ENCODE data around the gene CCDC80. TPM values are rescaled to one million over a fixed set of nuclear protein-coding genes. Genes with fewer than 3 reads are reported as not detected.
A peak's percentile ranks its signal among the peaks of the same experiment; 100 is the strongest.

The CCDC80 gene
- total and polyA plus RNA-seq, 11 donors: 10.4 to 538 (median 87.2) TPM

- no peak for TF ChIP-seq POLR2A (IDR thresholded peaks at IDR 0.05)
- TF ChIP-seq, protein P1, sequence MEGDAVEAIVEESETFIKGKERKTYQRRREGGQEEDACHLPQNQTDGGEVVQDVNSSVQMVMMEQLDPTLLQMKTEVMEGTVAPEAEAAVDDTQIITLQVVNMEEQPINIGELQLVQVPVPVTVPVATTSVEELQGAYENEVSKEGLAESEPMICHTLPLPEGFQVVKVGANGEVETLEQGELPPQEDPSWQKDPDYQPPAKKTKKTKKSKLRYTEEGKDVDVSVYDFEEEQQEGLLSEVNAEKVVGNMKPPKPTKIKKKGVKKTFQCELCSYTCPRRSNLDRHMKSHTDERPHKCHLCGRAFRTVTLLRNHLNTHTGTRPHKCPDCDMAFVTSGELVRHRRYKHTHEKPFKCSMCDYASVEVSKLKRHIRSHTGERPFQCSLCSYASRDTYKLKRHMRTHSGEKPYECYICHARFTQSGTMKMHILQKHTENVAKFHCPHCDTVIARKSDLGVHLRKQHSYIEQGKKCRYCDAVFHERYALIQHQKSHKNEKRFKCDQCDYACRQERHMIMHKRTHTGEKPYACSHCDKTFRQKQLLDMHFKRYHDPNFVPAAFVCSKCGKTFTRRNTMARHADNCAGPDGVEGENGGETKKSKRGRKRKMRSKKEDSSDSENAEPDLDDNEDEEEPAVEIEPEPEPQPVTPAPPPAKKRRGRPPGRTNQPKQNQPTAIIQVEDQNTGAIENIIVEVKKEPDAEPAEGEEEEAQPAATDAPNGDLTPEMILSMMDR (IDR thresholded peaks at IDR 0.05): no peak
- 40 to 47% (median 44%) methylated on average over 6 of the region's 6 CpGs for WGBS, 4 donors
- Histone ChIP-seq H3K36me3 (no peaks in the 10 kb centered on the region), H3K4me1 (peaks cover 0 to 51% (median 0%) of the 10 kb centered on the region in 12 donors), H3K4me3 (no peak overlapping the region), H3K27ac (peak overlapping the region in 1 of 12 donors; percentile 75), H3K27me3 (peaks cover 0 to 12% (median 0%) of the 10 kb centered on the region in 9 donors), H3K9me3 (no peaks in the 10 kb centered on the region)
- intact Hi-C loops (cut with DNase I): no loop called here
- DNase-seq (peak; percentile 32 to 71 (median 63)), ATAC-seq (peak; percentile 61 to 94 (median 91))
Measured at GRCh38 chr3:112676659-112677234, 35.8 kb upstream of the CCDC80 start.

DNA sequence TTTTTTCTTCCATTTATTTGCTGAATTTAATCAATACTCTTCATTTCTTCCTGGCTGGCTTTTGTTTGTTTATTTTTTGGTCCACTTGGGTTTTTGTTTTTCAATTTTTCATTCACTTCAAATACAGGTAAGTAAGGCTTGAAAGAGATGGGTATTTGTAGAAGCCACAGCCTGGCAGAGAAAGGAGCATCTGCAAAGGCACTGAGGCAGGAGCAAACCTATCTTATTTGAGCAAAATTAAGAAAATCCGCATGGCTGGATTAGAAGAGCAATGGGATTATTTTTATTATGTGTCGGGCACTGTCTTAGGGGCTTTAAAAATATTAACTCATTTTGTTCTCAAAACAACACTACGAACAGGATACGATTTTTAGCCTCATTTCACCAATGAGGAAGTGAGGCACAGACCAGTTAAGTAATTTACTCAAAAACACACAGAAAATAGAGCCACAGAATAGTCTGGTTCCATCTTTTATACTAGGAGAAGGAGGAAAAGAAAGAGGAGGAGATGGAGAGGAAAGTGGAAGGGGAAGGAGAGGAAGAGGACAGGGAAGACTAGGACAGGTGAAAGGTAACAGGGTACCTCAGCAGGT lies 35.1 kb upstream of the CCDC80 start:
- peaks cover 0 to 59% (median 0%) of the 10 kb centered on the region in 12 donors for H3K4me1 ChIP-seq
- no peak for ATAC-seq

DNA sequence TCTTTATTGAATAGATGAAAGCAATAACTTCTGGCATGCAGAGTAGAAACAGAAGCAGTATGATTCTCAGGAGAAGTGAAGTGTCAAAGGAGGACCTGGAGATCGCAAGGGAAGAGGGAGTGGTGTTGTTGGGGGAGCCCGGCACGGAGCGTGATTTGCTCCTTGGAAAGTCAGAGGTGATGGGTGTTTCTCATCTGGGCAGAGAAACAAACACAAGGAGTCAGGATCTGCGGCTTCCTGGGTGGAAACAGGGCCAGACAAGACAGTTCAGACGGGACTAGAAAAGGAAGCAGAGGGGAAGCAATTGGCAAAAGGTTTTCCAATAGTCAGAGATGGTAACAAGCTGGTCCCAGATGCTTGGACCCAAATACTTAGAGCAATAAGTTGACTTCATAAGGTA lies 34.4 kb upstream of the CCDC80 start:
- Histone ChIP-seq H3K4me3 (no peak overlapping the region), H3K27ac (no peak overlapping the region), H3K36me3 (no peaks in the 10 kb centered on the region), H3K4me1 (peaks cover 0 to 60% (median 0%) of the 10 kb centered on the region in 12 donors), H3K27me3 (peaks cover 0 to 12% (median 0%) of the 10 kb centered on the region in 9 donors), H3K9me3 (no peaks in the 10 kb centered on the region)
- intact Hi-C loops (cut with DNase I): no loop called here
- TF ChIP-seq POLR2A (IDR thresholded peaks at IDR 0.05): no peak
- TF ChIP-seq, protein P1 (IDR thresholded peaks at IDR 0.05): no peak
- DNase-seq (no peak), ATAC-seq (no peak)
- 42 to 53% (median 49%) methylated on average over 6 of the region's 6 CpGs for WGBS, 4 donors

More for the DNA sequence above, 35.1 kb upstream of the CCDC80 start:
- no peaks in the 10 kb centered on the region for H3K9me3 ChIP-seq
- intact Hi-C loops (cut with DNase I): no loop called here
- H3K27ac ChIP-seq: peak overlapping the region in 1 of 12 donors; percentile 75
- no peak overlapping the region for H3K4me3 ChIP-seq
- H3K27me3 ChIP-seq: peaks cover 0 to 12% (median 0%) of the 10 kb centered on the region in 9 donors
- TF ChIP-seq POLR2A (IDR thresholded peaks at IDR 0.05): no peak
- TF ChIP-seq, protein P1 (IDR thresholded peaks at IDR 0.05): no peak
- DNase-seq: no peak
- H3K36me3 ChIP-seq: no peaks in the 10 kb centered on the region
- 79 to 93% (median 88%) methylated on average over 4 of the region's 4 CpGs for WGBS, 4 donors

GRCh38 chr3:112672716-112673541 lies 32.0 kb upstream of the CCDC80 start:
- DNase-seq: no peak
- Histone ChIP-seq H3K9me3 (no peaks in the 10 kb centered on the region), H3K4me1 (peaks cover 0 to 60% (median 0%) of the 10 kb centered on the region in 12 donors), H3K27ac (peak overlapping the region in 3 of 12 donors; percentile 14 to 69 (median 31)), H3K4me3 (no peak overlapping the region), H3K36me3 (no peaks in the 10 kb centered on the region), H3K27me3 (peaks cover 0 to 12% (median 0%) of the 10 kb centered on the region in 9 donors)
- WGBS, 4 donors: 74 to 80% (median 76%) methylated on average over 5 of the region's 5 CpGs
- intact Hi-C loops (cut with DNase I): no loop called here
- TF ChIP-seq, protein P1 (IDR thresholded peaks at IDR 0.05): no peak
- no peak for TF ChIP-seq POLR2A (IDR thresholded peaks at IDR 0.05)
- no peak for ATAC-seq

All from heart left ventricle (tissue), 16 donors.